ENCODE data around the gene COL16A1. TPM values are rescaled to one million over a fixed set of nuclear protein-coding genes. Genes with fewer than 3 reads are reported as not detected.

COL16A1 gene
- total RNA-seq, 1 donor from 2014 or later = 0.22 TPM

DNA sequence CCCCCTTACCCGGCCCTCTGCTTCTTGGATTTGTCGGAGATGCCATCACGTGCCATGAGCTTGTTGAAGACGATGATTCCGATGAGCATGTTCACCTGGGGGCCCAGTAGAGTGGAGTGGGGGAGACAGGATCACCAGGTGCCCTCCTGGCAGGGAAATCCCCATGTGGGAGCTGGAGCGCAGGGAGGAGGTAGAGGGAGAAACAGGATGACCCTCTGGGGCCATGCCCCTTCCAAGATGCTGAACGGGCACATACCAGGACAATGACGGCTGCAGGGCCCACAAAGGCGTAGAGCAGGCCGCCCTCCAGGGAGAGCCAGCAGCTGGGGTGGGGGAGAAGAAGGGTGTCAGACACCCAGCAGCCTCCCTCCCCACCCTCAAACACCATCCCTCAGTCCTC lies 31.8 kb upstream of the COL16A1 start:
- peaks cover 4% of the 10 kb centered on the region for H4K20me1 ChIP-seq (ENCODE audit: low read depth)
- no peak for DNase-seq (ENCODE audit: low spot score)
- H3K27ac ChIP-seq = no peak overlapping the region
- H3K79me2 ChIP-seq (ENCODE audit: low read depth) = no peaks in the 10 kb centered on the region
- Mint-ChIP-seq H3K27me3 (ENCODE audit: insufficient read depth, low read depth) (peaks cover 2% of the 10 kb centered on the region), H3K4me1 (peaks cover 12% of the 10 kb centered on the region), H3K9me3 (no peaks in the 10 kb centered on the region), H3K4me3 (no peak overlapping the region), H3K27ac (no peak overlapping the region), H3K36me3 (peaks cover 10% of the 10 kb centered on the region)
- no peaks in the 10 kb centered on the region for H3K36me3 ChIP-seq
- no peak overlapping the region for H3K9ac ChIP-seq
- no peak for TF ChIP-seq EZH2phosphoT487 (IDR thresholded peaks at IDR 0.05)
- TF ChIP-seq, protein P1, sequence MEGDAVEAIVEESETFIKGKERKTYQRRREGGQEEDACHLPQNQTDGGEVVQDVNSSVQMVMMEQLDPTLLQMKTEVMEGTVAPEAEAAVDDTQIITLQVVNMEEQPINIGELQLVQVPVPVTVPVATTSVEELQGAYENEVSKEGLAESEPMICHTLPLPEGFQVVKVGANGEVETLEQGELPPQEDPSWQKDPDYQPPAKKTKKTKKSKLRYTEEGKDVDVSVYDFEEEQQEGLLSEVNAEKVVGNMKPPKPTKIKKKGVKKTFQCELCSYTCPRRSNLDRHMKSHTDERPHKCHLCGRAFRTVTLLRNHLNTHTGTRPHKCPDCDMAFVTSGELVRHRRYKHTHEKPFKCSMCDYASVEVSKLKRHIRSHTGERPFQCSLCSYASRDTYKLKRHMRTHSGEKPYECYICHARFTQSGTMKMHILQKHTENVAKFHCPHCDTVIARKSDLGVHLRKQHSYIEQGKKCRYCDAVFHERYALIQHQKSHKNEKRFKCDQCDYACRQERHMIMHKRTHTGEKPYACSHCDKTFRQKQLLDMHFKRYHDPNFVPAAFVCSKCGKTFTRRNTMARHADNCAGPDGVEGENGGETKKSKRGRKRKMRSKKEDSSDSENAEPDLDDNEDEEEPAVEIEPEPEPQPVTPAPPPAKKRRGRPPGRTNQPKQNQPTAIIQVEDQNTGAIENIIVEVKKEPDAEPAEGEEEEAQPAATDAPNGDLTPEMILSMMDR (IDR thresholded peaks at IDR 0.05) = no peak
- TF ChIP-seq EZH2 (IDR thresholded peaks at IDR 0.05) = no peak
- H3K4me1 ChIP-seq = no peaks in the 10 kb centered on the region
- no peak overlapping the region for H3K4me3 ChIP-seq
- no peak overlapping the region for H2AFZ ChIP-seq (replicated peaks)
- H3F3A ChIP-seq (ENCODE audit: low read depth) = no peaks in the 10 kb centered on the region
- H3K9me3 ChIP-seq (ENCODE audit: low read depth) = no peaks in the 10 kb centered on the region
- H3K4me2 ChIP-seq = no peak overlapping the region
- H3K27me3 ChIP-seq = no peaks in the 10 kb centered on the region

DNA sequence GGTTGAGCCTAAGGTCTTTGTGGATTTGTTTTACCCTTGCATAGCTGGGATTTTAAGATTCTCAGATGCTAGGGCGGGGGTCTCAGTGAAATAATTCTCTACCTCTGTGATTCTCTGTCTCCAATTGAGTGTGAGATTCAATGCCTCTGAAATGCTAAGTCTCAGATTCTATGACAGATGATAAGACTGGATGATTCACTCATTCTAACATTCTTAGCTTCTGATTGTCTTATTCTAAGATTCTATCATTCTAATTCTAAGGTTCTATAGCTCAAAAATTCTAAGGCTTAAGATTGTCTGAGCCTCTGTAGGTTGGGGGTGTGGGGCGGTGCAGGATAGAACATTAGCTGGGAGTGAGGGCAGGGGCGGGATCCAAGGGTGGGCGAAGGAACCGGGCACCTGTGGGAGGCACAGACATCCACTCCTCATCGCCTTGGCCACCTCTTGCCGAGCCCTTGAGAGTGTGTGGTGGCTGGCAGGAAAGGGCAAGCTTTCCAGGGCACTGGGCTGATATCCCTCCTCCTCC lies 30.8 kb upstream of the COL16A1 start:
- Histone ChIP-seq H3K36me3 (no peaks in the 10 kb centered on the region), H3K4me1 (no peaks in the 10 kb centered on the region), H4K20me1 (ENCODE audit: low read depth) (peaks cover 4% of the 10 kb centered on the region), H3F3A (ENCODE audit: low read depth) (no peaks in the 10 kb centered on the region), H3K27ac (no peak overlapping the region), H3K4me3 (no peak overlapping the region), H3K9ac (no peak overlapping the region), H3K4me2 (no peak overlapping the region), H3K9me3 (ENCODE audit: low read depth) (no peaks in the 10 kb centered on the region), H2AFZ (replicated peaks) (no peak overlapping the region), H3K27me3 (no peaks in the 10 kb centered on the region), H3K79me2 (ENCODE audit: low read depth) (no peaks in the 10 kb centered on the region)
- no peak for DNase-seq (ENCODE audit: low spot score)
- TF ChIP-seq EZH2phosphoT487 (IDR thresholded peaks at IDR 0.05) (no peak), EZH2 (IDR thresholded peaks at IDR 0.05) (no peak)
- TF ChIP-seq, protein P1 (IDR thresholded peaks at IDR 0.05) = no peak
- no peak overlapping the region for H3K4me3 Mint-ChIP-seq
- H3K27ac Mint-ChIP-seq = no peak overlapping the region
- H3K9me3 Mint-ChIP-seq = no peaks in the 10 kb centered on the region
- H3K36me3 Mint-ChIP-seq = peaks cover 11% of the 10 kb centered on the region
- H3K27me3 Mint-ChIP-seq (ENCODE audit: insufficient read depth, low read depth) = peaks cover 2% of the 10 kb centered on the region
- H3K4me1 Mint-ChIP-seq = peaks cover 12% of the 10 kb centered on the region

DNA sequence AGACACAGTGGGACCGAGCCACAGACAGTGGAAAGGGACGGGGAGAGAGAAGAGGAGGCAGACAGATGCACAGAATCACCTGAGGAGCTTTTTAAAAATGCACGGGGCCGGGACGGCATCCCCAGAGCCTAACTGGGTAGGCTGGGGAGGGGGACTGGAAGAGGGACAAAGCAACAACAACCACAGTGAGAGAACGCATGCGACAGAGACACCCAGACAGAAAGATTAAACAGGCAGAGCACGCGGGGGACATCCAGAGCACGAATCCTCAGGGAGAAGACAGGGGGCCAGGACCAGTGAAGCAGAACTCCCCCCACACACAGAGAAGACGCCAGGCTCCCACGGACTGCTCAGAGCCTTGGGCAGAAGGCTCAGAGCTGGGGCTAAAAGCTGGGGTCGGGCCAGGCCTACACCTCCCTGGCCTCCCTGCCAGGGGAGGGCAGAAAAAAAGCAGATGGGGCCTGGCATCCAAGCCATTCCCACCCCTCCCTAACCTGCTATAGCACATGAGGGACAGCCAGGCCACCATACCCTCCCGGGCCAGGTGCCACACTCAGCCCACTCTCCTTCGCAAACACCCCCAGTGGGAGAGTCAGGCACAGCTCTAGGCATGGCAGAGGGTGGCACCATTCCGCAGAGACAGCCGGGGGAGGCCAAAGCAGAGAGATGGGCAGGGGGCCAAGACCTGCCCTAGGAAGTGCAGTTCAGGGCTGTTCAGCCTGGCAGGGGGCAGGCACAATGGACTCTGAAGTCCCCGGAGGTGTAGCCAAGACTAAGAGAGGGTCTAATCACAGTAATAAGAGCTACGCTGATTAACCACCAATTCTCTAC lies 29.8 kb upstream of the COL16A1 start:
- no peaks in the 10 kb centered on the region for H3K36me3 ChIP-seq
- no peak overlapping the region for H3K9ac ChIP-seq
- H3F3A ChIP-seq (ENCODE audit: low read depth) = no peaks in the 10 kb centered on the region
- H3K4me2 ChIP-seq = no peak overlapping the region
- no peak overlapping the region for H3K4me3 Mint-ChIP-seq
- H3K79me2 ChIP-seq (ENCODE audit: low read depth) = no peaks in the 10 kb centered on the region
- no peak overlapping the region for H3K4me3 ChIP-seq
- H3K4me1 Mint-ChIP-seq = peaks cover 12% of the 10 kb centered on the region
- no peaks in the 10 kb centered on the region for H3K27me3 ChIP-seq
- H3K9me3 ChIP-seq (ENCODE audit: low read depth) = no peaks in the 10 kb centered on the region
- peaks cover 4% of the 10 kb centered on the region for H3K27me3 Mint-ChIP-seq (ENCODE audit: insufficient read depth, low read depth)
- H3K9me3 Mint-ChIP-seq = no peaks in the 10 kb centered on the region
- TF ChIP-seq, protein P1 (IDR thresholded peaks at IDR 0.05) = no peak
- no peak for TF ChIP-seq EZH2phosphoT487 (IDR thresholded peaks at IDR 0.05)
- no peak for TF ChIP-seq EZH2 (IDR thresholded peaks at IDR 0.05)
- H3K27ac ChIP-seq = no peak overlapping the region
- DNase-seq (ENCODE audit: low spot score) = no peak
- H3K27ac Mint-ChIP-seq = peak overlapping the region; percentile 89
- no peak overlapping the region for H2AFZ ChIP-seq (replicated peaks)
- peaks cover 4% of the 10 kb centered on the region for H4K20me1 ChIP-seq (ENCODE audit: low read depth)
- no peaks in the 10 kb centered on the region for H3K4me1 ChIP-seq
- peaks cover 9% of the 10 kb centered on the region for H3K36me3 Mint-ChIP-seq
